ENCODE data around the gene KRTAP12-4. TPM values are rescaled to one million over a fixed set of nuclear protein-coding genes. Genes with fewer than 3 reads are reported as not detected.
A peak's percentile ranks its signal among the peaks of the same experiment; 100 is the strongest.
"Not testable (repeated sequence)": the region's sequence is repeated elsewhere in the genome, so short reads cannot be mapped to it uniquely, and the experiment has no call there.

KRTAP12-4 gene
- total RNA-seq, 2 experiments from 2014 or later = not detected

DNA sequence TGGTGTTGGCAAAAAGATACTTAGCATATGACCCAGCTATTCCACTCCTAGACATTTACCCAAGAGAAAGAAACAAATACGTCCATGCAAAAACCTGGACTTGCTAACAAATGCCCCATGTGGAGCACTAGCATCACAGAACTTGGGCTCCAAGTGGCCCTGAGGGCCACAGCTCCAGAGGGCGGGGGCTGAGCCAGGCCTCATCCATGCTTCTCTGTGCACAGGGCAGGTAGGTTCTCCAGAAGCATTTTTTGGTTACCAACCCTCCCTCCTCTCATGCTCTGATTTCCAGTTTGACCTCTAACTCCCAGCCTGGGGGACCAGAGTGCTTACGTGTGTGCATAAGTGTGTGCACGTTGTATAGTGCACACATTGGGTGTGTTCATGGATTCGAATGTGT lies 10.2 kb upstream of the KRTAP12-4 start:
- Mint-ChIP-seq H3K36me3 (ENCODE audit: low read depth) (peaks cover 18% of the 10 kb centered on the region), H3K27ac (no peak overlapping the region), H3K4me1 (ENCODE audit: low read depth) (peaks cover 6% of the 10 kb centered on the region), H3K4me3 (no peak overlapping the region), H3K9me3 (ENCODE audit: insufficient read depth) (peaks cover 36% of the 10 kb centered on the region), H3K27me3 (ENCODE audit: low read depth) (peaks cover 9% of the 10 kb centered on the region)
- CTCF ChIA-PET = no interaction called here
- DNase-seq = no peak
- POLR2A ChIA-PET = no interaction called here
- no peak for ATAC-seq

DNA sequence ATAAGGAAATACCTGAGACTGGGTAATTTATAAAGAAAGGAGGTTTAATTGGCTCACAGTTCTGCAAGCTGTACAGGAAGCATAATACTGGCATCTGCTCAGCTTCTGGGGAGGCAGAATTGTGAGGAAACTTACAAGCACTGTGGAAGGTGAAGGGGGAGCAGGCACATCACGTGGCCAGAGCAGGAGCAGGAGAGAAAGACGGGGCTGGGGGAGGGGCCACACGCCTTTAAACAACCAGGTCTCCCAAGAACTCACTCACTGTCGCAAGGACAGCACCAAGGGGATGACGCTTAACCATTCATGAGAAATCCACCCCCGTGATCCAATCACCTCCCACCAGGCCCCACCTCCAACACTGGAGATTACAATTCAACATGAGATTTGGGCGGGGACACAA lies 7.1 kb upstream of the KRTAP12-4 start:
- ATAC-seq; H3K27ac Mint-ChIP-seq; H3K27me3 Mint-ChIP-seq (ENCODE audit: low read depth); POLR2A ChIA-PET; H3K4me3 Mint-ChIP-seq; CTCF ChIA-PET; DNase-seq: not testable (repeated sequence)
- Mint-ChIP-seq H3K4me1 (ENCODE audit: low read depth) (peaks cover 38% of the 10 kb centered on the region), H3K36me3 (ENCODE audit: low read depth) (peaks cover 44% of the 10 kb centered on the region), H3K9me3 (ENCODE audit: insufficient read depth) (peaks cover 53% of the 10 kb centered on the region)

DNA sequence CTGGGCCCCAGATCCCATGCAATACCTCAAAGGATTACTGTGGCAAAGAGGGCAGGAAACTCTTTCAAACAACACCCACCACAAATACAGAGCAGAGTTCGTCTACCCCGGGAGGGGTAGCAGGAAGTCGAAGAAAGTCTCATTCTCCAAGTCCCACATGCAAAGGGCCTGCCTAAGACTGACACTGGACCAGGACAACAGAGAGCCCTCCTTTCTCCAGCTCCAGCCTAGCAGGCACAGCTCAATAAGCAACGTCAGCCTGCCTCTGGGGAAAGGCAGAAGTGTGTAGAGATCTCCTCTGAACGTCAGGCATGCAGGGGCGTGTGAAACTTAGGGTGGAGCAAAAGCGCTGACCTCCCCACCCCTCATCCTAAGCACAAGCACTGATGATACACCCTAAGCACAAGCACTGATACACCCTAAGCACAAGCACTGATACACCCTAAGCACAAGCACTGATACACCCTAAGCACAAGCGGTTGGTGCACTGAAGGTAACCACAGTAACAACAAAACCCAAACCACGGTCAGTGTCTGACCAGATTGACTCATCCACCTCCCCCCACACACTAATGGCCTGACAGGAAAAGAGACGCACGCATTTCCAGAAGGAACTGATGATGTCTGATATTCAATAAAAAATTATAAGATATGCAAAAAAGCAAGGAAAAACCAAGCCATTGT lies 4.6 kb upstream of the KRTAP12-4 start:
- peaks cover 52% of the 10 kb centered on the region for H3K4me1 Mint-ChIP-seq (ENCODE audit: low read depth)
- POLR2A ChIA-PET = no interaction called here
- CTCF ChIA-PET = interaction anchor here (0.7 to 2.1 kb wide), 4 partner anchors 12 to 134 kb away, joined by 3 to 7 read pairs (median 3); no protein-coding TSS in a partner anchor
- peaks cover 60% of the 10 kb centered on the region for H3K36me3 Mint-ChIP-seq (ENCODE audit: low read depth)
- H3K4me3 Mint-ChIP-seq = peak overlapping the region; percentile 6
- DNase-seq (peak; percentile 51), ATAC-seq (peak; percentile 39)
- peaks cover 3% of the 10 kb centered on the region for H3K27me3 Mint-ChIP-seq (ENCODE audit: low read depth)
- peaks cover 57% of the 10 kb centered on the region for H3K9me3 Mint-ChIP-seq (ENCODE audit: insufficient read depth)
- H3K27ac Mint-ChIP-seq = peak overlapping the region; percentile 96

DNA sequence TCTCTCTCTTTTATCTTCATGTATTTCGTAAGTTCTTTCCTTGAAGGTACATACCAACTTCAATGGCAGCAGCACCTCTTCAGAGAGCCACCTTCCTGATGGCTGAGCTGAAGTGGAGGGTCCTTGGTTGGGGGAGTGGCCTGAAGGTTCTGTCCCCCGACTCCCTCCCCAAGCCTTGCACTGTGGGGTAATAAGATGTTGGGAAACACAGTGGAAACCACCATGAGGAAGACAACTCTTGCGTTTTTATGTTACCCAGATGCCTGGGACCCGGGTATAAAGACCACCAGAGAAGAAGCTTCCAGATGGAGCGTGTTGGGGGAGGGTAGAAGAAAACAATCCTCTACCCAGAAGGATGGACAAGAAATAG lies 4.1 kb upstream of the KRTAP12-4 start:
- Mint-ChIP-seq H3K36me3 (ENCODE audit: low read depth) (peaks cover 65% of the 10 kb centered on the region), H3K4me1 (ENCODE audit: low read depth) (peaks cover 58% of the 10 kb centered on the region), H3K9me3 (ENCODE audit: insufficient read depth) (peaks cover 61% of the 10 kb centered on the region), H3K4me3 (peak overlapping the region; percentile 63), H3K27me3 (ENCODE audit: low read depth) (peaks cover 3% of the 10 kb centered on the region), H3K27ac (peak overlapping the region; percentile 96)
- ATAC-seq (no peak), DNase-seq (no peak)
- ChIA-PET CTCF (interaction anchor here (0.7 to 2.1 kb wide), 3 partner anchors 11 to 39 kb away, joined by 3 to 7 read pairs (median 3); no protein-coding TSS in a partner anchor), POLR2A (no interaction called here)

DNA sequence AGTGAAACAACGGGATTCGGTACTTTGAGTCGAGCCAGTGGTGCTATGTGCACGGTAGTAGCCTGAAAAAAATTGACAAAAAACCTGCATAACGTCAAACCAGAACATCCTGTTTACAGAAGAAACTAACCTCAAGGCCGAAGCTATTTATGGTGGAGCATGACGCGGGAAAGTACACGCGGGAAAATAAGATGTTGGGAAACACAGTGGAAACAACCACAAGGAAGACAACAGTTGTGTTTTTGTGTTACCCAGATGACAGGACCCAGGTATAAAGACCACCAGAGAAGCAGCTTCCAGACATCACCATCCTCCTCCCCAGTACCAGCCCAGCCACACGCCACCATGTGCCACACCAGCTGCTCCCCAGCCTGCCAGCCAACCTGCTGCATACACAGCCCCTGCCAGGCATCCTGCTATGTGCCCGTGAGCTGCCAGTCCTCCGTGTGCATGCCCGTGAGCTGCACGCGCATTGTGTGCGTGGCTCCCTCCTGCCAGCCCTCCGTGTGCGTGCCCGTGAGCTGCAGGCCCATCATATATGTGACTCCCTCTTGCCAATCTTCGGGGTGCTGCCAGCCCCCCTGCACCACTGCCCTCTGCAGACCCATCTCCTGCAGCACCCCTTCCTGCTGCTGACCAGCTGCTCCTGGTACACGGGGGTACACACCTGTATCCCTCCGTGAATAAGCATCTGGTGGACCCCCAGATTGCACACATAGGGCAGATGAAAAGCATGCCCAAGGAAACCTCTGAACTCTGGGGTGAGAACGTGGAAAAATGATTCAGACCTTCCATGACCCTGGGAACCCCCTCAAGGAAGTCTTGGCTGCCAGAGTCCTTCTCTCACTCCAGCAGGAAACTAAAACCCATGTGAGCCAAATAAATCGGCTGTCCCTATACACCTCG lies 3.4 kb upstream of the KRTAP12-4 start, which contains the start of gene KRTAP12-3:
KRTAP12-3 (plus strand) TSS at position 298 of the 906 bp plus-strand sequence; CDS start at position 346, 48 bp downstream.
- Mint-ChIP-seq H3K27me3 (ENCODE audit: low read depth) (peaks cover 3% of the 10 kb centered on the region), H3K9me3 (ENCODE audit: insufficient read depth) (peaks cover 61% of the 10 kb centered on the region), H3K27ac (peak within 1 kb of the TSS; percentile 96), H3K4me3 (peak within 1 kb of the TSS; percentile 63), H3K36me3 (ENCODE audit: low read depth) (peaks cover 69% of the 10 kb centered on the region), H3K4me1 (ENCODE audit: low read depth) (peaks cover 59% of the 10 kb centered on the region)
- CTCF ChIA-PET = interaction anchor here (0.7 to 2.1 kb wide), 5 partner anchors 11 to 85 kb away, joined by 3 to 7 read pairs (median 3); no protein-coding TSS in a partner anchor
- POLR2A ChIA-PET = interaction anchor here (1.0 kb wide), 1 partner anchor 10 kb away, joined by 3 read pairs; no protein-coding TSS in a partner anchor
- ATAC-seq (peak; percentile 74), DNase-seq (peak; percentile 64)

DNA sequence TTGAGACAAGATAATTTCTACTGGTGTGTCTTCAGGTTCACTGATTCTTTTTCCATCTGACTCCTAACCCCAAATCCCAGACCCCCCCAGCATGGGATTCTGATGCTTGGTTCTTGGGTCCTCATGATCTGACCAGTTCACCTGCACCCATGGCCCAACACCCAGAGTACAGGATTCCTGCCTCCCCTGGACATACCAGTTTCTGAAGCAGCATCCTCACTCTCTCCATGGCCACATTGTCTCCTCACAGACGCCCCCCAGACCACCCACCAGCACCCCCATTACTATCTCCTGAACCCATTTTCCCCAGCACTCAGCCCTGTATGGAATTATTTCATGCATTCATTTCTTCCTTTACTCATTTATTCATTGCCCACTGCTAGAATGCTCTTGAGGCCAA lies 2.4 kb upstream of the KRTAP12-4 start:
- ChIA-PET CTCF (interaction anchor here (1.1 kb wide), 1 partner anchor 53 kb away, joined by 3 read pairs; no protein-coding TSS in a partner anchor), POLR2A (interaction anchor here (1.0 kb wide), 1 partner anchor 9 kb away, joined by 3 read pairs; no protein-coding TSS in a partner anchor)
- Mint-ChIP-seq H3K4me1 (ENCODE audit: low read depth) (peaks cover 59% of the 10 kb centered on the region), H3K9me3 (ENCODE audit: insufficient read depth) (peaks cover 60% of the 10 kb centered on the region), H3K36me3 (ENCODE audit: low read depth) (peaks cover 69% of the 10 kb centered on the region), H3K27ac (peak overlapping the region; percentile 96), H3K27me3 (ENCODE audit: low read depth) (no peaks in the 10 kb centered on the region), H3K4me3 (peak overlapping the region; percentile 63)
- DNase-seq (no peak), ATAC-seq (no peak)

DNA sequence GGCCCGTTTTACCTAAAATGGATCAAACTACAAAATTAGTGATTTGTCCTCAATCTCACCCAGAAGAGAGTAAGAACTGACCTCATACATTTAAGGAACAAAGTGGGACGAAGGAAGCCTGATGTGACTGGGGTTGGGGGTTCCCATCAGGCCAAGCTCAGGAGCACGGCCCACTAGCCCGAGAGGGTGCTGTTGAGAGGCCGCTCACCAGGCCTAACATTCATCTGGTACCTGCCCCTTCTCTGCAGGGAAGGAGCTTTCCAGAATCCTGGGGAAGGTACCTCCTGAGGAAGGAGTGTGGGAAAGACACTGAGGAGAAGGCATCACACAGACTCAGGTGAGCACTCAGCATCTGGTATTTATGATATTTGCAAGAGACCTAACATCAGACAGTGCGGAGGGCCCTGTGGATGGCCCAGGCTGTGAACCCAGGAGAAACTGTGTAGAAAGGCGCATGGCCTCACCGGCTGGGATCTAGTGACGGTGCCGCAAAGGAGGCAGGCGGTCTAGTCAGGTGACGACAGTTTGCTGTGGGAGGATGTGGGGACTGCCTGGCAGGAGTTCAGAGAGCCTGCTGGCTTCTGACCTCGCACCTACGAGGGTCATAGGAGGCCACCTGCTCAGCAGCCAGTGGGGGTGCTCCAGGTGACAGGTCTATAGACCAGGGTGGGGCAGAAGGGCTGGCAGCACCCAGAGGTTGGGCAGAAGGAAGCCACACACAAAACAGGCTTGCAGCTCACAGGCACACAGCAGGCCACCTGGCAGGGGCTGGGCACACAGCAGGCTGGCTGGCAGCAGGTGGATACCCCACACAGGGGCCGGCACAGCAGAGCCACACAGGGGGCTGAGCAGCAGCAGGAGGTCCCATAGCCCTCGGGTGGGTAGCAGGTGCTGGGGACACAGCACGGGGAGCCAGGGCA lies 543 bp downstream of the KRTAP12-4 start:
- ChIA-PET CTCF (interaction anchor here (1.4 kb wide), 1 partner anchor 8 kb away, joined by 4 read pairs; no protein-coding TSS in a partner anchor), POLR2A (interaction anchor here (0.6 to 0.8 kb wide), 2 partner anchors 35 to 655 kb away, joined by 3 read pairs; no protein-coding TSS in a partner anchor)
- Mint-ChIP-seq H3K9me3 (ENCODE audit: insufficient read depth) (peaks cover 40% of the 10 kb centered on the region), H3K27me3 (ENCODE audit: low read depth) (no peaks in the 10 kb centered on the region), H3K4me1 (ENCODE audit: low read depth) (peaks cover 49% of the 10 kb centered on the region), H3K27ac (peak overlapping the region; percentile 77), H3K4me3 (no peak overlapping the region), H3K36me3 (ENCODE audit: low read depth) (peaks cover 54% of the 10 kb centered on the region)
- ATAC-seq (no peak), DNase-seq (peak; percentile 45)

DNA sequence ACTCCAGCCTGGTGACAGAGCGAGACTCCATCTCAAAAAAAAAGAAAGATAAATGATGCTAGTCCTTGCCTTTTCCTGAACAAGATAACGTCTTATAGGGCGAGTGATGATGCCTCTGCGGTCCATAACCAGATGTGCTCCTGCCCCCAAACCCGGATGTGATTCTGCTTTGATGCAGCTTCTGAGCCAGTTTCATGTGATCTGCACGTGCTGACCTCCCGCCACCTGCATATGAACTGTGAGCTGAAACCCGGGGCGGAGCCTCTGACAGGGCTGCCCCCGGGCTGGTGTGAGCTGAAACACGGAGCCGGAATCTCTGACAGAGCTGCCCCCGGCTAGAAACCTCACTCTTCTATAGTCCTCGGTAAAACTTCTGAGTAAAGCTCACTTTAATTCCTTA lies 1.3 kb downstream of the KRTAP12-4 start:
- Mint-ChIP-seq H3K36me3 (ENCODE audit: low read depth) (peaks cover 46% of the 10 kb centered on the region), H3K27me3 (ENCODE audit: low read depth) (no peaks in the 10 kb centered on the region), H3K4me3 (no peak overlapping the region), H3K27ac (no peak overlapping the region), H3K9me3 (ENCODE audit: insufficient read depth) (peaks cover 34% of the 10 kb centered on the region), H3K4me1 (ENCODE audit: low read depth) (peaks cover 41% of the 10 kb centered on the region)
- ChIA-PET POLR2A (interaction anchor here (0.8 kb wide), 1 partner anchor 34 kb away, joined by 3 read pairs; no protein-coding TSS in a partner anchor), CTCF (no interaction called here)
- ATAC-seq = no peak
- DNase-seq = no peak

DNA sequence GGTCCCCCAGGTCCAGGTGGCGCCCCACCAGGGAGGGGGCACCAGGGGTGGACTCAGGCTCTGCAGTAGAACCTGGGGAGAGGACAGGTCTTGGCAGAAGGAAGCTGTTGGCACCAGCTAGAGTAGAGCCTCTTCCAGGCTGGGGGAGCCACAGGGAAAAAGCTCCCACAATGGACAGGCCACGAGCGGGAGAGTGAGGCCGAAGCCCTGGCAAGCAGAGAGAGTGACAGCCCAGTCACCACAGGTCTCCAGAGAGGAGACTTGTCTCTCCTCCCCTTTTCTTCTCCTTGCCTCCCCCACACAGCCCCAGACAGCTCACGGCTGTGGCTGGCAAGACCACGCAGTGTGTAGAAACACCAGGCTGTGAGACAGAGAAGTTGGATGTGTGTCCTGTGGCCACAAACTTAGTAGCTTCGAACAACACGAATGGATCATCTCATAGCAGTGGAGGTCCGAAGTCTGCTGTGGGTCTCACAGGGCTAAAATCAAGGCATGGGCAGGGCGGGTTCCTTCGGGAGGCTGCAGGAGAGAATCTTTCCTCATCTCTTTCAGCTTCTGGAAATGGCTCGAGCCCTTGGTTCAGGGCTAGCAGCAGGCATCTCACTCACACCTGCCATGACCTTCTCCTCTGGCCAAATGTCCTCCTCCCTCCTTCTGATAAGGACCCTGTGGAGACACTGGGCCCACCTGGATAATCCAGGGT lies 3.3 kb downstream of the KRTAP12-4 start:
- ATAC-seq (no peak), DNase-seq (no peak)
- H3K27me3 Mint-ChIP-seq (ENCODE audit: low read depth) = no peaks in the 10 kb centered on the region
- ChIA-PET POLR2A (no interaction called here), CTCF (interaction anchor here (0.7 kb wide), 1 partner anchor 143 kb away, joined by 3 read pairs; no protein-coding TSS in a partner anchor)
- peaks cover 24% of the 10 kb centered on the region for H3K4me1 Mint-ChIP-seq (ENCODE audit: low read depth)
- H3K4me3 Mint-ChIP-seq = no peak overlapping the region
- peaks cover 15% of the 10 kb centered on the region for H3K9me3 Mint-ChIP-seq (ENCODE audit: insufficient read depth)
- H3K27ac Mint-ChIP-seq = peak overlapping the region; percentile 16
- H3K36me3 Mint-ChIP-seq (ENCODE audit: low read depth) = peaks cover 28% of the 10 kb centered on the region

DNA sequence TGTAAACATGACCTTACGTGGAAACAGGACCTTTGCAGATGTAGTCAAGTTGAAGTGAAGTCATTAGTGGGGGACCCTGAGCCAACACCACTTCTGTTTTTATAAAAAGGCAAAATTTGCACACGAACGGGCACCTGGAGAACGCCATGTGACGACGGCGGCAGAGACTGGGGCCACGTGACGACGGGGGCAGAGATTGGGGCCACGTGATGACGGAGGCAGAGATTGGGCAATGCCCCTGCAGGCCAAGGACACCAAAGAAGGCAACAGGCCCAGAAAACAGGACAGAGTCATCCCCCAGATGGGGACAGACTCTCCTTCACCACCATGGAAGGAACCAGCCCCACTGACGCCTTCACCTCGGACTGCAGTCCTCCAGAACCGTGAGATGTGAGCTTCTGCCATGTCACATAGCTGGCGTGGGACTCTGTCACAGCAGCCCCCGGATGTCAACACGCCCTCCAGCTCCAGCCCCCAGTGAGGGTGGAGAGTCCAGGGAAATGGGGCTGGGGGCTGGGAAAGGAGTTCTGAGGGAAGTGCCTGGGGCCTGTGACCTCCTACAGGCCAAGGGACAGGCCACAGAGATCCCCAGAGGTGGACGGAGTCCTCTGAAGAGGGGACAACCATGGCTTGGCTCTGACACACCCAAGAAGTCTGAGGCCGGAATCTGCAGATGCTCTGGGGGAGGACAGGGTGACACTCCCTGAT lies 4.0 kb downstream of the KRTAP12-4 start:
- H3K9me3 Mint-ChIP-seq (ENCODE audit: insufficient read depth) = peaks cover 13% of the 10 kb centered on the region
- H3K4me1 Mint-ChIP-seq (ENCODE audit: low read depth) = peaks cover 24% of the 10 kb centered on the region
- no peak overlapping the region for H3K4me3 Mint-ChIP-seq
- DNase-seq (peak; percentile 3), ATAC-seq (no peak)
- CTCF ChIA-PET = interaction anchor here (0.7 kb wide), 1 partner anchor 143 kb away, joined by 3 read pairs; no protein-coding TSS in a partner anchor
- POLR2A ChIA-PET = no interaction called here
- H3K27me3 Mint-ChIP-seq (ENCODE audit: low read depth) = no peaks in the 10 kb centered on the region
- H3K27ac Mint-ChIP-seq = peak overlapping the region; percentile 40
- H3K36me3 Mint-ChIP-seq (ENCODE audit: low read depth) = peaks cover 21% of the 10 kb centered on the region

All from activated CD8-positive, alpha-beta T cell treated with anti-CD3 and anti-CD28 coated beads, Interleukin-2, amount 10 ng/mL, durations not matched to agents 7 days and 5 days (primary cell).